ENCODE data around the gene STK39.

Gene STK39

DNA sequence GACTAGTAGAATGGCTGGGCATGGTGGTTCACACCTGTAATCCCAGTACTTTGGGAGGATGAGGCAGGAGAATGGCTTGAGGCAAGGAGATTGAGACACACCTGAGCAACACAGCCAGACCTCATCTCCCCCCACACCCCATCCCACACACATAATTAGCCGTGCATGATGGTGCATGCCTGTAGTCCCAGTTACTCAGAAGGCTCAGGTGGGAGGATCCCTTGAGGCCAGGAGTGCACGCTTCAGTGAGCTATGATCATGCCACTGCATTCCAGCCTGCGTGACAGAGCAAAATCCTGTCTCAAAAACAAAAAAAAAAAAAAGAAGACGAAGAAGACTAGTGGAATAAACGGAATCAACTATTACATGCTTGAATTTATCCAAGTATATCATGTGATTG, 150.0 kb downstream of the STK39 start:
- Histone ChIP-seq H3K79me1 (ENCODE audit: low read length) (no peaks in the 10 kb centered on the region), H4K12ac (ENCODE audit: low read depth, low read length) (no peak overlapping the region), H3K27ac (ENCODE audit: low read depth, low read length) (no peak overlapping the region), H2BK12ac (ENCODE audit: low read length) (no peak overlapping the region), H3K14ac (ENCODE audit: low read length) (no peak overlapping the region), H3K9ac (ENCODE audit: low read length) (no peak overlapping the region), H3K4me2 (ENCODE audit: low read length) (no peak overlapping the region), H3K9me3 (ENCODE audit: insufficient read depth, low read depth, low read length) (no peaks in the 10 kb centered on the region), H3K36me3 (ENCODE audit: control insufficient read depth in 1 of 2, insufficient read depth in 2 of 2, low read length in 2 of 2) (no peaks in the 10 kb centered on the region), H2AK5ac (ENCODE audit: low read length) (no peak overlapping the region), H3K23ac (ENCODE audit: low read length) (no peak overlapping the region), H2BK120ac (ENCODE audit: insufficient read depth, low read length, poor library complexity) (no peak overlapping the region), H4K91ac (ENCODE audit: low read depth, low read length) (no peak overlapping the region), H3K18ac (ENCODE audit: low read length) (no peak overlapping the region), H3K27me3 (ENCODE audit: insufficient read depth, low read length) (no peaks in the 10 kb centered on the region), H4K8ac (ENCODE audit: low read depth, low read length) (no peak overlapping the region), H3K79me2 (ENCODE audit: control insufficient read depth, insufficient read depth, low read length, poor library complexity) (no peaks in the 10 kb centered on the region), H3K4ac (ENCODE audit: low read depth, low read length) (no peak overlapping the region), H3K4me3 (ENCODE audit: low read depth, low read length) (no peak overlapping the region), H2BK5ac (ENCODE audit: low read depth, low read length, poor library complexity) (no peak overlapping the region), H3K4me1 (ENCODE audit: control insufficient read depth in 1 of 2, insufficient read depth in 2 of 2, low read length in 2 of 2) (no peaks in the 10 kb centered on the region), H2AFZ (ENCODE audit: insufficient read depth, low read length, poor library complexity) (no peak overlapping the region)
- DNase-seq: peak; percentile 35 to 56
- WGBS (ENCODE audit: extremely low coverage, insufficient coverage, insufficient read length): no CpG with 5 or more reads among the region's 5 CpGs

DNA sequence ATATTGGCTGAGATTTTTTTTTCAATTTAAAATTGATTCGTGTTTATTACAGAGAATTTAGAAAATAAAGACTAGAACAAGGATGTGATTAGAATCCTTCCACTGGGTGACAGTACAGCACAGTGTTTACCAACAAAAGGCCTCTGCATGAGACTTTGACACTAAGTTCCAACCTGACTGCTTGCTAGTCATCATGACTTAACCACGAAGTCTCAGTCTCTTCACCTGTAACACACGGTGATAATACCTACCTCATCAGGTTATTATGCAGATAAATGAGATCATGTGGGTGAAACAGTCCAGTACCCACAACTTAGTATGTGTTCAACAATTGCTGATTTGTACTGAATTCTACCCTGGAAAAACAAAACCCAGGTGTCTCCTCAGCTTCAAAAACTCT, 151.2 kb downstream of the STK39 start:
- Histone ChIP-seq H3K9me3 (ENCODE audit: insufficient read depth, low read depth, low read length) (no peaks in the 10 kb centered on the region), H3K27me3 (ENCODE audit: insufficient read depth, low read length) (no peaks in the 10 kb centered on the region), H3K27ac (ENCODE audit: low read depth, low read length) (no peak overlapping the region), H2BK120ac (ENCODE audit: insufficient read depth, low read length, poor library complexity) (no peak overlapping the region), H4K8ac (ENCODE audit: low read depth, low read length) (no peak overlapping the region), H3K23ac (ENCODE audit: low read length) (no peak overlapping the region), H3K18ac (ENCODE audit: low read length) (no peak overlapping the region), H3K4me3 (ENCODE audit: low read depth, low read length) (no peak overlapping the region), H4K91ac (ENCODE audit: low read depth, low read length) (no peak overlapping the region), H2BK12ac (ENCODE audit: low read length) (no peak overlapping the region), H3K79me1 (ENCODE audit: low read length) (no peaks in the 10 kb centered on the region), H3K9ac (ENCODE audit: low read length) (no peak overlapping the region), H3K4me2 (ENCODE audit: low read length) (no peak overlapping the region), H3K36me3 (ENCODE audit: control insufficient read depth in 1 of 2, insufficient read depth in 2 of 2, low read length in 2 of 2) (no peaks in the 10 kb centered on the region), H2BK5ac (ENCODE audit: low read depth, low read length, poor library complexity) (no peak overlapping the region), H3K79me2 (ENCODE audit: control insufficient read depth, insufficient read depth, low read length, poor library complexity) (no peaks in the 10 kb centered on the region), H2AK5ac (ENCODE audit: low read length) (no peak overlapping the region), H3K4ac (ENCODE audit: low read depth, low read length) (no peak overlapping the region), H4K12ac (ENCODE audit: low read depth, low read length) (no peak overlapping the region), H3K14ac (ENCODE audit: low read length) (no peak overlapping the region), H2AFZ (ENCODE audit: insufficient read depth, low read length, poor library complexity) (no peak overlapping the region), H3K4me1 (ENCODE audit: control insufficient read depth in 1 of 2, insufficient read depth in 2 of 2, low read length in 2 of 2) (no peaks in the 10 kb centered on the region)
- no peak for DNase-seq
- no CpG with 5 or more reads among the region's 3 CpGs for WGBS (ENCODE audit: extremely low coverage, insufficient coverage, insufficient read length)

- Histone ChIP-seq H3K79me2 (ENCODE audit: control insufficient read depth, insufficient read depth, low read length, poor library complexity) (no peaks in the 10 kb centered on the region), H3K27ac (ENCODE audit: low read depth, low read length) (no peak overlapping the region), H3K79me1 (ENCODE audit: low read length) (no peaks in the 10 kb centered on the region), H3K4me3 (ENCODE audit: low read depth, low read length) (no peak overlapping the region), H4K12ac (ENCODE audit: low read depth, low read length) (no peak overlapping the region), H3K27me3 (ENCODE audit: insufficient read depth, low read length) (no peaks in the 10 kb centered on the region), H2BK12ac (ENCODE audit: low read length) (no peak overlapping the region), H3K4ac (ENCODE audit: low read depth, low read length) (no peak overlapping the region), H3K9me3 (ENCODE audit: insufficient read depth, low read depth, low read length) (no peaks in the 10 kb centered on the region), H3K23ac (ENCODE audit: low read length) (no peak overlapping the region), H3K36me3 (ENCODE audit: control insufficient read depth in 1 of 2, insufficient read depth in 2 of 2, low read length in 2 of 2) (no peaks in the 10 kb centered on the region), H3K9ac (ENCODE audit: low read length) (no peak overlapping the region), H3K14ac (ENCODE audit: low read length) (no peak overlapping the region), H2BK5ac (ENCODE audit: low read depth, low read length, poor library complexity) (no peak overlapping the region), H2AK5ac (ENCODE audit: low read length) (no peak overlapping the region), H3K4me1 (ENCODE audit: control insufficient read depth in 1 of 2, insufficient read depth in 2 of 2, low read length in 2 of 2) (no peaks in the 10 kb centered on the region), H2BK120ac (ENCODE audit: insufficient read depth, low read length, poor library complexity) (no peak overlapping the region), H3K4me2 (ENCODE audit: low read length) (no peak overlapping the region), H2AFZ (ENCODE audit: insufficient read depth, low read length, poor library complexity) (no peak overlapping the region), H4K91ac (ENCODE audit: low read depth, low read length) (no peak overlapping the region), H4K8ac (ENCODE audit: low read depth, low read length) (no peak overlapping the region), H3K18ac (ENCODE audit: low read length) (no peak overlapping the region)
- no peak for DNase-seq
- WGBS (ENCODE audit: extremely low coverage, insufficient coverage, insufficient read length): no CpG with 5 or more reads among the region's 2 CpGs
Observed at GRCh38 chr2:168091986-168092385, 155.4 kb downstream of the STK39 start.

DNA sequence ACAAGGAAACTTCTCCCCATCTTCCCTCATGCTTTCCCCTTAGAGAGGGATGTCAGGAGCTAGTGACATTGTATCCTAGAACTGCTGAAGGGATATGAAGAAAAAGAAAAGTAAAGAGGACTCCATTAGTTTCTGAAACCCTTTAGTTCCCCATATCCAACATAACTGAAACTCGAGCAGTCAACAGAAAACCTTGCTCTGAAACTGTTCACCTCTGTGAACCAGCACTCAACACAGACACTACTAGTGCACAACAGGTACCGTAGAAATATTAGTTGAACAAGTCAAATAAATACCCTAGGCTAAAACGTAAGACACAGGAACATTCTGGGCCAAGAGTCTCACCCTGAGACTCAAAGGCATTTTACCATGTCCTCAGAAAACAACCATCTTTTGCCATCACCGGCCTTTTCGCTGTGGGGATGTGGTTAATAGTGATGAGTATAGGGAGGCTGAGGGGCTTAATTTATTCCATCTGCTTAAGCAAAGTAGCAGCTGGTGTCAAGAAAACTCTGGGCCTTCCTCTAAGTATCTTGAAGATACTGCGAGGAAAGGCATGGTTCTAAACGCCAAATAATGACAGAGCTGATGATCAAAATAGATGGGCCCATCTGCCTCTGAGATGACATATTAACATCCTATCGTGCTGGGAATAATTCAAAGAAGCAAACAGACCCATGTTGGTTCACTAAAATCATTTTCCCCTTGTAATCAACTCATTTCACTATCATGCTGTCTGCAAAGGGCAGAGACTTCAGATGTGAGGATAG, 156.8 kb downstream of the STK39 start:
- no CpG with 5 or more reads among the region's 8 CpGs for WGBS (ENCODE audit: extremely low coverage, insufficient coverage, insufficient read length)
- H3K79me1 ChIP-seq (ENCODE audit: low read length): no peaks in the 10 kb centered on the region

More for the DNA sequence above, 156.8 kb downstream of the STK39 start:
- Histone ChIP-seq H2AK5ac (ENCODE audit: low read length) (no peak overlapping the region), H3K23ac (ENCODE audit: low read length) (no peak overlapping the region), H3K36me3 (ENCODE audit: control insufficient read depth in 1 of 2, insufficient read depth in 2 of 2, low read length in 2 of 2) (no peaks in the 10 kb centered on the region), H4K12ac (ENCODE audit: low read depth, low read length) (no peak overlapping the region), H4K8ac (ENCODE audit: low read depth, low read length) (no peak overlapping the region), H3K27me3 (ENCODE audit: insufficient read depth, low read length) (no peaks in the 10 kb centered on the region), H3K9me3 (ENCODE audit: insufficient read depth, low read depth, low read length) (no peaks in the 10 kb centered on the region), H3K4ac (ENCODE audit: low read depth, low read length) (no peak overlapping the region), H3K14ac (ENCODE audit: low read length) (no peak overlapping the region), H4K91ac (ENCODE audit: low read depth, low read length) (no peak overlapping the region), H3K9ac (ENCODE audit: low read length) (no peak overlapping the region), H3K4me1 (ENCODE audit: control insufficient read depth in 1 of 2, insufficient read depth in 2 of 2, low read length in 2 of 2) (no peaks in the 10 kb centered on the region), H3K27ac (ENCODE audit: low read depth, low read length) (no peak overlapping the region), H2AFZ (ENCODE audit: insufficient read depth, low read length, poor library complexity) (no peak overlapping the region), H3K18ac (ENCODE audit: low read length) (no peak overlapping the region), H2BK12ac (ENCODE audit: low read length) (no peak overlapping the region), H3K4me2 (ENCODE audit: low read length) (no peak overlapping the region), H2BK5ac (ENCODE audit: low read depth, low read length, poor library complexity) (no peak overlapping the region), H3K4me3 (ENCODE audit: low read depth, low read length) (no peak overlapping the region), H2BK120ac (ENCODE audit: insufficient read depth, low read length, poor library complexity) (no peak overlapping the region), H3K79me2 (ENCODE audit: control insufficient read depth, insufficient read depth, low read length, poor library complexity) (no peaks in the 10 kb centered on the region)
- DNase-seq: no peak

Measured in trophoblast cell (in vitro differentiated cells and primary cell).